Heart left ventricle (tissue), 16 donors: ENCODE data around the gene PITX2. TPM values are rescaled to one million over a fixed set of nuclear protein-coding genes. Genes with fewer than 3 reads are reported as not detected.

Experiments used
- ATAC-seq, 4 donors: fragments of 200-7000 bp; cut with Tn5 transposase; one replicate each; pipeline ENCODE4 v1.9.1; 2020 to 2022; ENCODE audit warnings: moderate library complexity in 4 of 4, mild to moderate bottlenecking in 3 of 4, moderate number of reproducible peaks in 1 of 4
- DNase-seq, 5 donors: peaks; one replicate each; pipeline ENCODE4 v3.0.0-alpha.2; 2020
- H3K27ac ChIP-seq, 12 donors: fragments of 200-600 bp; sonication (generic) in 4 of 12; one replicate each; pipeline versions ENCODE4 v1.5.0 to v1.8.0; 2016 to 2022; ENCODE audit warnings: mild to moderate bottlenecking in 2 of 12
- H3K27me3 ChIP-seq, 9 donors: fragments of 200-600 bp; sonication (generic) in 2 of 9; one replicate each; pipeline versions ENCODE4 v1.5.1 to v1.8.0; 2016 to 2022; ENCODE audit warnings: mild to moderate bottlenecking in 3 of 9
- H3K36me3 ChIP-seq, 9 donors: fragments of 200-600 bp; sonication (generic) in 2 of 9; one replicate each; pipeline versions ENCODE4 v1.5.0 to v1.8.0; 2018 to 2022; ENCODE audit warnings: mild to moderate bottlenecking in 2 of 9
- H3K4me1 ChIP-seq, 12 donors: fragments of 200-600 bp; sonication (generic) in 4 of 12; one replicate each; pipeline versions ENCODE4 v1.5.0 to v1.8.0; 2016 to 2022; ENCODE audit warnings: mild to moderate bottlenecking in 3 of 12
- H3K4me3 ChIP-seq, 12 donors: fragments of 200-600 bp; sonication (generic) in 4 of 12; one replicate each; pipeline versions ENCODE4 v1.5.0 to v1.8.0; 2017 to 2022; ENCODE audit warnings: mild to moderate bottlenecking in 9 of 12, moderate library complexity in 4 of 12
- H3K9me3 ChIP-seq, 12 donors: fragments of 200-600 bp; sonication (generic) in 4 of 12; one replicate each; pipeline versions ENCODE4 v1.5.0 to v1.8.0; 2016 to 2022; ENCODE audit warnings: mild to moderate bottlenecking in 1 of 12
- CTCF ChIP-seq, 12 donors: fragments of 200-600 bp; sonication (generic) in 4 of 12; IDR thresholded peaks; one replicate each; pipeline versions ENCODE4 v1.5.0 to v1.8.0; 2018 to 2022; ENCODE audit warnings: antibody characterized with exemption in 12 of 12, mild to moderate bottlenecking in 5 of 12
- POLR2A ChIP-seq, 2 donors: fragments of 450-650 bp; IDR thresholded peaks; one replicate each; pipeline ENCODE4 v1.6.1; 2017; ENCODE audit warnings: antibody characterized with exemption in 2 of 2, mild to moderate bottlenecking in 2 of 2, moderate library complexity in 2 of 2
- WGBS, 4 donors: extraction: QIAGEN DNeasy Blood & Tissue Kit in 2 of 4; methylation state at CpG; one replicate each; pipeline versions ENCODE4 v1.1.5 to v1.1.7; 2013 to 2018; 5-methylcytosine and 5-hydroxymethylcytosine counted together
- intact Hi-C, 10 donors: fragments of 100-400 bp; cut with DNase I; formaldehyde crosslinking; loops; one replicate each; pipeline versions ENCODE4 v1.11.1 to v1.14.2; 2022
- polyA plus RNA-seq, 2 donors: library from polyadenylated mRNA; stranded (reverse); fragments of 200-250 nt; gene quantifications; one replicate each; pipeline ENCODE4 v1.2.3, GENCODE V29; 2013
- total RNA-seq, 9 donors: library from RNA; depleted of rRNA in 2 of 9; stranded (reverse); fragments of >200 nt in 2 of 9; fragmentation: NEBNext Ultra II Directional in 3 of 9; extraction: Animal tissue kit (Norgen Biotek cat#: 25700) in 3 of 9; gene quantifications; one replicate each; pipeline versions ENCODE4 v1.1.0 to v1.2.4, GENCODE V29; 2016 to 2023
- donor health status: ischemic (EF 13 %, LVEDD 7.1; RV severe dilation, severe dysfunction).
- donor health status: healthy with polysubstance abuse.
- donor health status: DM: no; HTN: yes; CAD: no.
- donor health status: DM: no; HTN: no; CAD: no.
- donor health status: ischemic (EF 25% LVEDD 6.9; RV normal size, moderate dysfunction).
- donor health status: ischemic (EF 25% LVEDD 5.7; RV mildly dilated, moderate dysfunction).
- donor health status: healthy.
- donor health status: DM: yes; HTN: yes; CAD: no.
- donor health status: ischemic (EF 35%, LVEDD 5.7; RV mildly dilated, moderate dysfunction).
- donor health status: nonischemic (EF 11% LVEDD 7.7; RV severe dilation, severe dysfunction).
- donor health status: DM: yes; HTN: yes; CAD: no.
- donor health status: PGD.
- donor health status: ischemic (EF 29% LVEDD 5.4; RV normal size, mild dysfunction).
- donor health status: nonischemic (EF 23%, LVEDD 6.1; RV moderate dilation, normal function).

Gene PITX2
- total and polyA plus RNA-seq, 11 donors: 0.17 to 0.94 (median 0.30) TPM; not detected in 5

GRCh38 chr4:110639207-110640090 lies 16.6 kb upstream of the PITX2 start:
- DNase-seq (no peak), ATAC-seq (no peak)
- H3K4me1 ChIP-seq: peaks cover 0 to 13% (median 5%) of the 10 kb centered on the region in 12 donors
- no peak overlapping the region for H3K4me3 ChIP-seq
- peaks cover 62 to 100% (median 87%) of the 10 kb centered on the region in 9 donors for H3K27me3 ChIP-seq
- H3K36me3 ChIP-seq: no peaks in the 10 kb centered on the region
- H3K9me3 ChIP-seq: no peaks in the 10 kb centered on the region
- intact Hi-C loops: loop anchor here in 9 of 10 donors (5.0 to 10.0 kb wide), 7 partner anchors 315 to 995 kb away; no protein-coding TSS in a partner anchor
- WGBS, 4 donors: 4 to 8% (median 6%) methylated on average over 34 of the region's 34 CpGs
- H3K27ac ChIP-seq: no peak overlapping the region
- no peak for TF ChIP-seq POLR2A (IDR thresholded peaks at IDR 0.05)

GRCh38 chr4:110638089-110638746 lies 15.3 kb upstream of the PITX2 start:
- Histone ChIP-seq H3K27me3 (peaks cover 73 to 100% (median 95%) of the 10 kb centered on the region in 9 donors), H3K4me3 (no peak overlapping the region), H3K4me1 (peaks cover 0 to 19% (median 5%) of the 10 kb centered on the region in 12 donors), H3K27ac (no peak overlapping the region), H3K36me3 (no peaks in the 10 kb centered on the region), H3K9me3 (no peaks in the 10 kb centered on the region)
- ATAC-seq: no peak
- no peak for DNase-seq
- intact Hi-C loops: loop anchor here in 9 of 10 donors (5.0 to 10.0 kb wide), 7 partner anchors 317 to 997 kb away; no protein-coding TSS in a partner anchor
- TF ChIP-seq CTCF (IDR thresholded peaks at IDR 0.05) (no peak), POLR2A (IDR thresholded peaks at IDR 0.05) (no peak)
- 10 to 19% (median 13%) methylated on average over 10 of the region's 10 CpGs for WGBS, 4 donors

- 5 to 15% (median 9%) methylated on average over 35 of the region's 35 CpGs for WGBS, 4 donors
- intact Hi-C loops: loop anchor here in 9 of 10 donors (5.0 to 10.0 kb wide), 7 partner anchors 317 to 997 kb away; no protein-coding TSS in a partner anchor
These were observed 14.7 kb upstream of the PITX2 start for GRCh38 chr4:110637408-110638088.

More at GRCh38 chr4:110637408-110638088, 14.7 kb upstream of the PITX2 start:
- peaks cover 0 to 22% (median 6%) of the 10 kb centered on the region in 12 donors for H3K4me1 ChIP-seq
- ATAC-seq: no peak
- H3K4me3 ChIP-seq: peak overlapping the region in 7 of 12 donors; percentile 9 to 44 (median 31)
- peaks cover 80 to 100% (median 97%) of the 10 kb centered on the region in 9 donors for H3K27me3 ChIP-seq
- DNase-seq: no peak
- H3K27ac ChIP-seq: no peak overlapping the region
- H3K9me3 ChIP-seq: no peaks in the 10 kb centered on the region
- no peaks in the 10 kb centered on the region for H3K36me3 ChIP-seq
- no peak for TF ChIP-seq CTCF (IDR thresholded peaks at IDR 0.05)
- no peak for TF ChIP-seq POLR2A (IDR thresholded peaks at IDR 0.05)
